Body of pancreas (tissue), 4 donors: ENCODE results near the gene PARP1.

Experiments
- POLR2A ChIP-seq, 3 donors: fragments of 450-650 bp; IDR thresholded peaks; one replicate each; pipeline ENCODE4 v1.6.1; 2016; ENCODE audit warnings: antibody characterized with exemption in 3 of 3, mild to moderate bottlenecking in 2 of 3
- TF ChIP-seq, protein P1 (sequence below), 7 experiments: fragments of 450-650 bp in 4 of 7; fragments of 200-600 bp in 3 of 7; sonication (generic) in 3 of 7; IDR thresholded peaks; one replicate each; pipeline ENCODE4 v1.5.1; 2016 to 2019; ENCODE audit warnings: antibody characterized with exemption in 7 of 7

DNA sequence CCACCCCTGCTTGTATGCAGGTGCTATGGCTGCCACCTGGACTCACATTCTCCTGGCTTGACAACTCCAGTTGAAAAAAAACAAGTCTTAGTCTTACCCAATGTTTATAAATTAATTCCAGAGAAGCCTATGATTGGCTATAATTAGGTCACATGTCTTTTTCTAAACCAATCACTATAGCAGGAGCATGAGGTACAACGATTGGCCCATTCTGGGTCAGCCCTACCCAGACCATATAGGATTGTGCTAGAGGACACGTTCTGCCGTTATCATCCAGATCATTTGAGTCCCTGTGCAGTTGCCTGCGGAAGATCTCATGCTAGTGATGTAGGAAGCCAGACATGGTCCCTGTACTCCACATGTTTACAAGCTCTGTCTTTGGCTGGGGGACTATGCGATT lies 41.9 kb upstream of the PARP1 start:
- TF ChIP-seq, protein P1, sequence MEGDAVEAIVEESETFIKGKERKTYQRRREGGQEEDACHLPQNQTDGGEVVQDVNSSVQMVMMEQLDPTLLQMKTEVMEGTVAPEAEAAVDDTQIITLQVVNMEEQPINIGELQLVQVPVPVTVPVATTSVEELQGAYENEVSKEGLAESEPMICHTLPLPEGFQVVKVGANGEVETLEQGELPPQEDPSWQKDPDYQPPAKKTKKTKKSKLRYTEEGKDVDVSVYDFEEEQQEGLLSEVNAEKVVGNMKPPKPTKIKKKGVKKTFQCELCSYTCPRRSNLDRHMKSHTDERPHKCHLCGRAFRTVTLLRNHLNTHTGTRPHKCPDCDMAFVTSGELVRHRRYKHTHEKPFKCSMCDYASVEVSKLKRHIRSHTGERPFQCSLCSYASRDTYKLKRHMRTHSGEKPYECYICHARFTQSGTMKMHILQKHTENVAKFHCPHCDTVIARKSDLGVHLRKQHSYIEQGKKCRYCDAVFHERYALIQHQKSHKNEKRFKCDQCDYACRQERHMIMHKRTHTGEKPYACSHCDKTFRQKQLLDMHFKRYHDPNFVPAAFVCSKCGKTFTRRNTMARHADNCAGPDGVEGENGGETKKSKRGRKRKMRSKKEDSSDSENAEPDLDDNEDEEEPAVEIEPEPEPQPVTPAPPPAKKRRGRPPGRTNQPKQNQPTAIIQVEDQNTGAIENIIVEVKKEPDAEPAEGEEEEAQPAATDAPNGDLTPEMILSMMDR (IDR thresholded peaks at IDR 0.05): no peak
- TF ChIP-seq POLR2A (IDR thresholded peaks at IDR 0.05): no peak
